OCI-LY3 (cell line): Measurements from ENCODE around the gene VPS50.

Experiments used
- H2AFZ ChIP-seq: fragments of 200-600, 300-600 bp; shearing (Covaris generic); 2 replicates; pipeline ENCODE4 v1.6.0; 2014; ENCODE audit warnings: antibody characterized with exemption, low read depth, low read length
- H3K27ac ChIP-seq: fragments of 200-600, 300-600 bp; sonication (generic); 2 replicates; pipeline ENCODE4 v1.5.1; 2014; ENCODE audit warnings: mild to moderate bottlenecking, low read length, moderate library complexity, mixed read lengths
- H3K27me3 ChIP-seq: fragments of 200-600, 300-600 bp; sonication (generic); 2 replicates; pipeline ENCODE4 v1.6.1; 2014; ENCODE audit warnings: low read depth, low read length, mixed read lengths
- H3K36me3 ChIP-seq: fragments of 200-600, 300-600 bp; sonication (generic); replicated peaks from 2 replicates; pipeline ENCODE3; 2014; ENCODE audit warnings: low read depth, low read length, mixed read lengths
- H3K4me1 ChIP-seq: fragments of 300-600, 200-600 bp; sonication (generic); 2 replicates; pipeline ENCODE4 v1.6.1; 2014; ENCODE audit warnings: low read length, mixed read lengths
- H3K4me2 ChIP-seq: fragments of 200-600, 300-600 bp; sonication (generic); 2 replicates; pipeline ENCODE4 v1.6.1; 2014; ENCODE audit warnings: low read length, mixed read lengths
- H3K4me3 ChIP-seq: fragments of 300-600, 200-600 bp; sonication (generic); 2 replicates; pipeline ENCODE4 v1.5.1; 2014; ENCODE audit warnings: antibody characterized with exemption, mild to moderate bottlenecking, low read length, moderate library complexity
- H3K79me2 ChIP-seq: fragments of 300-600, 200-600 bp; shearing (Covaris generic); 2 replicates; pipeline ENCODE4 v1.6.1; 2014; ENCODE audit warnings: mild to moderate bottlenecking, low read length, mixed read lengths
- H3K9ac ChIP-seq: fragments of 300-600, 200-600 bp; shearing (Covaris generic); 2 replicates; pipeline ENCODE4 v1.6.0; 2014; ENCODE audit warnings: mild to moderate bottlenecking, low read length, moderate library complexity
- H3K9me3 ChIP-seq: fragments of 200-600, 300-600 bp; shearing (Covaris generic); 2 replicates; pipeline ENCODE4 v1.6.1; 2014; ENCODE audit warnings: low read length, mixed read lengths; ENCODE audit not compliant: insufficient read depth
- H4K20me1 ChIP-seq: fragments of 200-600, 300-600 bp; sonication (generic); 2 replicates; pipeline ENCODE4 v1.6.1; 2016; ENCODE audit warnings: low read length, mixed read lengths; ENCODE audit not compliant: insufficient read depth
- CTCF ChIP-seq: fragments of 200-600, 300-600 bp; sonication (generic); IDR thresholded peaks from 2 replicates; pipeline ENCODE4 v1.5.1; 2014; ENCODE audit warnings: antibody characterized with exemption, low read length, low read depth
- EZH2phosphoT487 ChIP-seq: fragments of 200-600 bp; shearing (Covaris generic); IDR thresholded peaks from 2 replicates; pipeline ENCODE4 v1.6.1; 2018; ENCODE audit warnings: antibody characterized with exemption, mixed run types, low read depth

Gene VPS50

GRCh38 chr7:93203496-93203895, 28.7 kb upstream of the VPS50 start:
- Histone ChIP-seq H4K20me1 (no peaks in the 10 kb centered on the region), H3K27ac (no peak overlapping the region), H3K36me3 (no peaks in the 10 kb centered on the region), H3K4me3 (no peak overlapping the region), H3K79me2 (no peaks in the 10 kb centered on the region), H3K9ac (no peak overlapping the region), H2AFZ (no peak overlapping the region), H3K27me3 (peaks cover 3% of the 10 kb centered on the region; the same call in 1 of the 2 replicates), H3K4me2 (no peak overlapping the region), H3K9me3 (no peaks in the 10 kb centered on the region), H3K4me1 (no peaks in the 10 kb centered on the region)
- no peak for TF ChIP-seq EZH2phosphoT487
- no peak for TF ChIP-seq CTCF

- Histone ChIP-seq H4K20me1 (no peaks in the 10 kb centered on the region), H3K9ac (no peak overlapping the region)
These were observed 27.1 kb upstream of the VPS50 start for GRCh38 chr7:93205046-93205445.

GRCh38 chr7:93211228-93211818, 20.8 kb upstream of the VPS50 start:
- peaks cover 6% of the 10 kb centered on the region for H3K4me1 ChIP-seq
- no peak overlapping the region for H3K4me2 ChIP-seq
- H4K20me1 ChIP-seq = no peaks in the 10 kb centered on the region
- TF ChIP-seq CTCF (no peak), EZH2phosphoT487 (no peak)
- no peaks in the 10 kb centered on the region; the same call in 1 of the 2 replicates for H3K27me3 ChIP-seq
- no peak overlapping the region; the same call in 1 of the 2 replicates for H2AFZ ChIP-seq
- H3K27ac ChIP-seq = no peak overlapping the region
- no peaks in the 10 kb centered on the region for H3K36me3 ChIP-seq
- H3K4me3 ChIP-seq = no peak overlapping the region
- H3K79me2 ChIP-seq = no peaks in the 10 kb centered on the region
- no peak overlapping the region for H3K9ac ChIP-seq
- H3K9me3 ChIP-seq = no peaks in the 10 kb centered on the region

More at GRCh38 chr7:93205046-93205445, 27.1 kb upstream of the VPS50 start:
- TF ChIP-seq EZH2phosphoT487 (no peak), CTCF (no peak)
- H3K27ac ChIP-seq = no peak overlapping the region
- H3K4me2 ChIP-seq = no peak overlapping the region
- no peak overlapping the region for H3K4me3 ChIP-seq
- no peaks in the 10 kb centered on the region for H3K79me2 ChIP-seq
- no peak overlapping the region for H2AFZ ChIP-seq
- no peaks in the 10 kb centered on the region for H3K36me3 ChIP-seq
- H3K27me3 ChIP-seq = peaks cover 3% of the 10 kb centered on the region; the same call in 1 of the 2 replicates
- H3K9me3 ChIP-seq = no peaks in the 10 kb centered on the region
- H3K4me1 ChIP-seq = no peaks in the 10 kb centered on the region

- Histone ChIP-seq H3K27me3 (no peaks in the 10 kb centered on the region; the same call in 1 of the 2 replicates), H3K36me3 (no peaks in the 10 kb centered on the region), H4K20me1 (no peaks in the 10 kb centered on the region), H3K9me3 (no peaks in the 10 kb centered on the region), H3K9ac (no peak overlapping the region), H2AFZ (no peak overlapping the region), H3K79me2 (no peaks in the 10 kb centered on the region), H3K27ac (no peak overlapping the region), H3K4me2 (no peak overlapping the region), H3K4me3 (no peak overlapping the region), H3K4me1 (peaks cover 12% of the 10 kb centered on the region)
- TF ChIP-seq CTCF (no peak), EZH2phosphoT487 (no peak)
These were observed 19.3 kb upstream of the VPS50 start for GRCh38 chr7:93212881-93213280.
